B cell (primary cell): ENCODE data around the gene DPYD. TPM values are rescaled to one million over a fixed set of nuclear protein-coding genes. Genes with fewer than 3 reads are reported as not detected.

Experiments used
- ATAC-seq: fragments of 200-7000 bp; cut with Tn5 transposase; one replicate; pipeline ENCODE4 v1.10.0; 2021; ENCODE audit warnings: low read depth, mild to moderate bottlenecking, moderate number of reproducible peaks, moderate library complexity
- CTCF ChIA-PET: fragments of 350-600 bp; sonication (Branson Sonifier 250); formaldehyde crosslinking; loops from one replicate; lab custom pipeline; 2021; ENCODE audit warnings: antibody characterized with exemption, inconsistent platforms; lab: Charles Lee
- POLR2A ChIA-PET: fragments of 350-600 bp; sonication (Branson Sonifier 250); formaldehyde crosslinking; loops from one replicate; lab custom pipeline; 2021; ENCODE audit warnings: antibody characterized with exemption; lab: Charles Lee
- DNase-seq: peaks from one replicate; pipeline ENCODE4 v3.0.0; 2013
- H2AFZ ChIP-seq: 2 replicates; pipeline ENCODE4 v1.6.1; 2012; ENCODE audit warnings: mild to moderate bottlenecking, low read depth, low read length; ENCODE audit not compliant: insufficient read depth, poor library complexity, severe bottlenecking
- H3K27ac ChIP-seq, 2 donors: 1 replicate in 1 of 2; 2 replicates in 1 of 2; pipeline ENCODE4 v1.5.1; 2012 to 2013; ENCODE audit warnings: low read length in 2 of 2, mild to moderate bottlenecking in 2 of 2, moderate library complexity in 1 of 2
- H3K27me3 ChIP-seq, 4 experiments: fragments of 200-600 bp in 1 of 4; sonication (generic) in 1 of 4; replicated peaks in 1 of 4; 1 replicate in 2 of 4; 2 replicates in 2 of 4; pipeline versions ENCODE4 v1.6.1 to v1.7.0; 2013 to 2016; ENCODE audit warnings: low read length in 3 of 4, mild to moderate bottlenecking in 2 of 4, mixed read lengths in 1 of 4, moderate library complexity in 1 of 4; ENCODE audit not compliant: insufficient read depth in 4 of 4, control insufficient read depth in 3 of 4; ENCODE audit errors: control extremely low read depth in 1 of 4
- H3K36me3 ChIP-seq, 2 experiments: replicated peaks in 1 of 2; 1 replicate in 1 of 2; 2 replicates in 1 of 2; pipeline versions ENCODE4 v1.6.1 to v1.7.1; 2013; ENCODE audit warnings: low read length in 1 of 2; ENCODE audit not compliant: insufficient read depth in 2 of 2, control insufficient read depth in 1 of 2; ENCODE audit errors: control extremely low read depth in 1 of 2, extremely low read depth in 1 of 2
- H3K4me1 ChIP-seq, 2 donors: fragments of 200-600 bp in 1 of 2; sonication (generic) in 1 of 2; 1 replicate in 1 of 2; 2 replicates in 1 of 2; pipeline versions ENCODE4 v1.5.1 to v1.6.1; 2013 to 2017; ENCODE audit warnings: low read length in 2 of 2; ENCODE audit not compliant: control insufficient read depth in 2 of 2, insufficient read depth in 2 of 2
- H3K4me2 ChIP-seq: replicated peaks from 2 replicates; pipeline ENCODE3; 2012; ENCODE audit warnings: mild to moderate bottlenecking, low read depth, low read length; ENCODE audit not compliant: poor library complexity, severe bottlenecking
- H3K4me3 ChIP-seq, 5 experiments: fragments of 200-600 bp in 1 of 5; sonication (generic) in 1 of 5; 1 replicate in 3 of 5; 2 replicates in 2 of 5; pipeline versions ENCODE4 v1.5.1 to v1.7.0; 2011 to 2016; ENCODE audit warnings: low read length in 4 of 5, mild to moderate bottlenecking in 4 of 5, low read depth in 2 of 5, control low read depth in 1 of 5, moderate library complexity in 1 of 5; ENCODE audit not compliant: insufficient read depth in 1 of 5; ENCODE audit errors: control extremely low read depth in 1 of 5, extremely low read depth in 1 of 5
- H3K79me2 ChIP-seq: fragments of 200-600 bp; sonication (generic); one replicate; pipeline ENCODE4 v1.6.0; 2016; ENCODE audit warnings: low read length; ENCODE audit not compliant: control insufficient read depth, insufficient read depth
- H3K9ac ChIP-seq: fragments of 200-600 bp; sonication (generic); 2 replicates; pipeline ENCODE4 v1.6.1; 2017; ENCODE audit warnings: mild to moderate bottlenecking, low read length, moderate library complexity
- H3K9me3 ChIP-seq, 3 donors: one replicate each; pipeline versions ENCODE4 v1.6.1 to v1.7.1; 2013; ENCODE audit warnings: low read length in 2 of 3; ENCODE audit not compliant: control insufficient read depth in 2 of 3, insufficient read depth in 1 of 3; ENCODE audit errors: control extremely low read depth in 1 of 3
- H4K20me1 ChIP-seq: 2 replicates; pipeline ENCODE4 v1.6.0; 2012; ENCODE audit warnings: mild to moderate bottlenecking, low read length; ENCODE audit not compliant: insufficient read depth, control insufficient read depth, poor library complexity, severe bottlenecking
- H3K27ac Mint-ChIP-seq: one replicate; pipeline ENCODE4 v1.8.0; 2021; ENCODE audit warnings: mixed read lengths
- H3K27me3 Mint-ChIP-seq: one replicate; pipeline ENCODE4 v1.8.0; 2021; ENCODE audit warnings: mixed read lengths
- H3K4me1 Mint-ChIP-seq: one replicate; pipeline ENCODE4 v1.8.0; 2021; ENCODE audit warnings: mixed read lengths
- H3K4me3 Mint-ChIP-seq: one replicate; pipeline ENCODE4 v1.8.0; 2021; ENCODE audit warnings: mixed read lengths
- H3K9me3 Mint-ChIP-seq: one replicate; pipeline ENCODE4 v1.8.0; 2022; ENCODE audit warnings: mixed read lengths; ENCODE audit not compliant: insufficient read depth
- CTCF ChIP-seq: fragments of 200-600 bp; IDR thresholded peaks from one replicate; pipeline ENCODE4 v1.8.0; 2022; ENCODE audit warnings: antibody characterized with exemption, mild to moderate bottlenecking
- EZH2 ChIP-seq: IDR thresholded peaks from 2 replicates; pipeline ENCODE4 v1.6.1; 2012; ENCODE audit warnings: borderline replicate concordance, low read depth, mild to moderate bottlenecking, moderate library complexity, low read length; ENCODE audit not compliant: insufficient read depth, poor library complexity, severe bottlenecking
- WGBS: methylation state at CpG from one replicate; pipeline ENCODE4 v1.1.5; 2013; ENCODE audit warnings: missing lambda C conversion rate; ENCODE audit not compliant: insufficient coverage; 5-methylcytosine and 5-hydroxymethylcytosine counted together
- intact Hi-C: fragments of 100-400 bp; cut with micrococcal nuclease; formaldehyde crosslinking; loops from one replicate; pipeline ENCODE4 v1.10.0; 2022
- polyA plus RNA-seq: library from polyadenylated mRNA; depleted of rRNA; stranded (reverse); fragments of >200 nt; gene quantifications from 2 replicates; pipeline ENCODE4 v1.2.3, GENCODE V29; 2012
- total RNA-seq, 2 donors: library from RNA; stranded (reverse); fragments of 120-200 nt in 1 of 2; gene quantifications; 1 replicate in 1 of 2; 2 replicates in 1 of 2; pipeline versions ENCODE4 v1.2.3 to v1.2.4, GENCODE V29; 2013 to 2022

Gene DPYD
- total and polyA plus RNA-seq, 2 donors (not counting 1 experiment from before 2014, with no cell fraction given) = 4.2 to 19.0 TPM

- Mint-ChIP-seq H3K4me1 (peaks cover 6% of the 10 kb centered on the region), H3K4me3 (no peak overlapping the region)
- no peak overlapping the region for H2AFZ ChIP-seq
Measured at GRCh38 chr1:97901017-97901658, 19.7 kb downstream of the DPYD start.

More at GRCh38 chr1:97901017-97901658, 19.7 kb downstream of the DPYD start:
- peaks cover 0 to 11% (median 0%) of the 10 kb centered on the region in 3 donors for H3K9me3 ChIP-seq
- Mint-ChIP-seq H3K27ac (no peak overlapping the region), H3K9me3 (no peaks in the 10 kb centered on the region), H3K27me3 (no peaks in the 10 kb centered on the region)
- no peak overlapping the region for H3K4me3 ChIP-seq
- no peak overlapping the region for H3K27ac ChIP-seq
- DNase-seq = no peak
- CTCF ChIA-PET = no interaction called here
- H3K27me3 ChIP-seq = no peaks in the 10 kb centered on the region
- TF ChIP-seq EZH2 (no peak), CTCF (no peak)
- no CpG with 5 or more reads among the region's 2 CpGs for WGBS
- no peak overlapping the region for H3K4me2 ChIP-seq
- intact Hi-C loops = no loop called here
- H3K79me2 ChIP-seq = peaks cover 5% of the 10 kb centered on the region
- no peaks in the 10 kb centered on the region for H3K4me1 ChIP-seq
- no peaks in the 10 kb centered on the region for H4K20me1 ChIP-seq
- no peak overlapping the region for H3K9ac ChIP-seq
- no peak for ATAC-seq
- POLR2A ChIA-PET = no interaction called here
- H3K36me3 ChIP-seq = no peaks in the 10 kb centered on the region
